ENCODE results near the gene LGR5.

- no peak for TF ChIP-seq MEF2A (IDR thresholded peaks at IDR 0.05; ENCODE audit: insufficient read depth, low read depth, low read length)
- TF ChIP-seq REST (IDR thresholded peaks at IDR 0.05; ENCODE audit: low read depth, low read length) = no peak
- no peak for TF ChIP-seq EP300 (IDR thresholded peaks at IDR 0.05; ENCODE audit: borderline replicate concordance in 1 of 2, control insufficient read depth in 1 of 2, low read depth in 2 of 2, low read length in 2 of 2)
- no peak for TF ChIP-seq IKZF1 (conservative IDR thresholded peaks at IDR 0.05)
- TF ChIP-seq CTCF (IDR thresholded peaks at IDR 0.05 in 2 of 3, conservative IDR thresholded peaks at IDR 0.05 in 1 of 3; ENCODE audit: control insufficient read depth in 2 of 3, extremely low read depth in 1 of 3, insufficient read depth in 1 of 3, low read depth in 3 of 3, low read length in 3 of 3) = no peak
- TF ChIP-seq RFX5 (IDR thresholded peaks at IDR 0.05; ENCODE audit: low read depth, low read length) = no peak
- no peak for TF ChIP-seq KDM1A (IDR thresholded peaks at IDR 0.05; ENCODE audit: borderline replicate concordance)
- TF ChIP-seq SRF (IDR thresholded peaks at IDR 0.05; ENCODE audit: low read depth in 2 of 2, low read length in 2 of 2) = no peak
These were observed 9.9 kb downstream of the LGR5 start for GRCh38 chr12:71449373-71450070.

All from GM12878 (cell line).